SK-N-SH treated with all-trans-retinoic acid at 6 μM for 48 hours (cell line): ENCODE measurements around the gene DYRK3.

Source experiments
- CREB5 ChIP-seq: fragments of 250-450 bp; sonication (Bioruptor Pico); IDR thresholded peaks from 2 replicates; pipeline ENCODE4 v1.5.1; 2020; ENCODE audit warnings: low read depth, mild to moderate bottlenecking, moderate library complexity
- CSDC2 ChIP-seq: fragments of 250-450 bp; sonication (Bioruptor Pico); IDR thresholded peaks from 2 replicates; pipeline ENCODE4 v1.5.0; 2020; ENCODE audit warnings: mild to moderate bottlenecking, moderate library complexity
- ESRRG ChIP-seq: fragments of 250-450 bp; sonication (Bioruptor Pico); IDR thresholded peaks from 2 replicates; pipeline ENCODE4 v1.6.1; 2021; ENCODE audit warnings: mild to moderate bottlenecking
- GLIS3 ChIP-seq: fragments of 250-450 bp; sonication (Bioruptor Pico); IDR thresholded peaks from 2 replicates; pipeline ENCODE4 v1.5.0; 2020; ENCODE audit warnings: mild to moderate bottlenecking, moderate library complexity
- ISL1 ChIP-seq: fragments of 250-450 bp; sonication (Bioruptor Pico); IDR thresholded peaks from 2 replicates; pipeline ENCODE4 v2.1.2; 2022; ENCODE audit warnings: mild to moderate bottlenecking, moderate library complexity
- OSR1 ChIP-seq: fragments of 250-450 bp; sonication (Bioruptor Pico); IDR thresholded peaks from 2 replicates; pipeline ENCODE4 v1.8.0; 2022; ENCODE audit warnings: moderate library complexity, mild to moderate bottlenecking, inconsistent platforms
- RARB ChIP-seq: fragments of 250-450 bp; sonication (Bioruptor Pico); IDR thresholded peaks from 2 replicates; pipeline ENCODE4 v1.8.0; 2021; ENCODE audit warnings: mild to moderate bottlenecking, moderate library complexity
- TOX ChIP-seq: fragments of 250-450 bp; sonication (Bioruptor Pico); IDR thresholded peaks from 2 replicates; pipeline ENCODE4 v1.8.0; 2021; ENCODE audit warnings: mild to moderate bottlenecking, moderate library complexity, borderline replicate concordance
- ZNF565 ChIP-seq: fragments of 450-650 bp; formaldehyde crosslinking; conservative IDR thresholded peaks from 2 replicates; pipeline ENCODE4 v1.5.0; 2020; ENCODE audit warnings: low read depth, mild to moderate bottlenecking, moderate library complexity
- TF ChIP-seq, protein P1 (sequence below): fragments of 250-450 bp; sonication (Bioruptor Pico); IDR thresholded peaks from 2 replicates; pipeline ENCODE4 v1.8.0; 2020; ENCODE audit warnings: mild to moderate bottlenecking, moderate library complexity, borderline replicate concordance
- TF ChIP-seq, protein P2 (sequence below): fragments of 250-450 bp; sonication (Bioruptor Pico); IDR thresholded peaks from 2 replicates; pipeline ENCODE4 v1.5.1; 2021; ENCODE audit warnings: mild to moderate bottlenecking, moderate library complexity

GRCh38 chr1:206687251-206687914, 52.0 kb downstream of the DYRK3 start:
- TF ChIP-seq ZNF565 (no peak), CREB5 (no peak), RARB (CRISPR knock-in tag) (no peak), TOX (no peak), ISL1 (CRISPR knock-in tag) (no peak), ESRRG (CRISPR knock-in tag) (no peak), GLIS3 (CRISPR knock-in tag) (no peak), OSR1 (CRISPR knock-in tag) (no peak), CSDC2 (CRISPR knock-in tag) (no peak)
- TF ChIP-seq, protein P1, sequence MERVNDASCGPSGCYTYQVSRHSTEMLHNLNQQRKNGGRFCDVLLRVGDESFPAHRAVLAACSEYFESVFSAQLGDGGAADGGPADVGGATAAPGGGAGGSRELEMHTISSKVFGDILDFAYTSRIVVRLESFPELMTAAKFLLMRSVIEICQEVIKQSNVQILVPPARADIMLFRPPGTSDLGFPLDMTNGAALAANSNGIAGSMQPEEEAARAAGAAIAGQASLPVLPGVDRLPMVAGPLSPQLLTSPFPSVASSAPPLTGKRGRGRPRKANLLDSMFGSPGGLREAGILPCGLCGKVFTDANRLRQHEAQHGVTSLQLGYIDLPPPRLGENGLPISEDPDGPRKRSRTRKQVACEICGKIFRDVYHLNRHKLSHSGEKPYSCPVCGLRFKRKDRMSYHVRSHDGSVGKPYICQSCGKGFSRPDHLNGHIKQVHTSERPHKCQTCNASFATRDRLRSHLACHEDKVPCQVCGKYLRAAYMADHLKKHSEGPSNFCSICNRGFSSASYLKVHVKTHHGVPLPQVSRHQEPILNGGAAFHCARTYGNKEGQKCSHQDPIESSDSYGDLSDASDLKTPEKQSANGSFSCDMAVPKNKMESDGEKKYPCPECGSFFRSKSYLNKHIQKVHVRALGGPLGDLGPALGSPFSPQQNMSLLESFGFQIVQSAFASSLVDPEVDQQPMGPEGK (CRISPR knock-in tag) = no peak
- TF ChIP-seq, protein P2, sequence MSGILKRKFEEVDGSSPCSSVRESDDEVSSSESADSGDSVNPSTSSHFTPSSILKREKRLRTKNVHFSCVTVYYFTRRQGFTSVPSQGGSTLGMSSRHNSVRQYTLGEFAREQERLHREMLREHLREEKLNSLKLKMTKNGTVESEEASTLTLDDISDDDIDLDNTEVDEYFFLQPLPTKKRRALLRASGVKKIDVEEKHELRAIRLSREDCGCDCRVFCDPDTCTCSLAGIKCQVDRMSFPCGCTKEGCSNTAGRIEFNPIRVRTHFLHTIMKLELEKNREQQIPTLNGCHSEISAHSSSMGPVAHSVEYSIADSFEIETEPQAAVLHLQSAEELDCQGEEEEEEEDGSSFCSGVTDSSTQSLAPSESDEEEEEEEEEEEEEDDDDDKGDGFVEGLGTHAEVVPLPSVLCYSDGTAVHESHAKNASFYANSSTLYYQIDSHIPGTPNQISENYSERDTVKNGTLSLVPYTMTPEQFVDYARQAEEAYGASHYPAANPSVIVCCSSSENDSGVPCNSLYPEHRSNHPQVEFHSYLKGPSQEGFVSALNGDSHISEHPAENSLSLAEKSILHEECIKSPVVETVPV (CRISPR knock-in tag) = no peak
